H9 (cell line): ENCODE results near the gene SYNE2. TPM values are rescaled to one million over a fixed set of nuclear protein-coding genes. Genes with fewer than 3 reads are reported as not detected.

Source experiments
- DNase-seq: peaks from one replicate; pipeline ENCODE4 v3.0.0-alpha.2; 2017
- H2AFZ ChIP-seq: one replicate; pipeline ENCODE4 v1.6.1; 2013; ENCODE audit warnings: mild to moderate bottlenecking, low read length, control low read depth, moderate library complexity
- H2AK5ac ChIP-seq: 2 replicates; pipeline ENCODE4 v1.6.1; 2013; ENCODE audit warnings: low read length, control low read depth, mixed read lengths; ENCODE audit not compliant: insufficient read length
- H2BK120ac ChIP-seq: one replicate; pipeline ENCODE4 v1.6.1; 2013; ENCODE audit warnings: low read depth, mild to moderate bottlenecking, low read length, control low read depth, inconsistent platforms; ENCODE audit not compliant: poor library complexity, severe bottlenecking
- H2BK12ac ChIP-seq: 2 replicates; pipeline ENCODE4 v1.6.1; 2013; ENCODE audit warnings: low read length, control low read depth, mixed read lengths, low read depth; ENCODE audit not compliant: insufficient read length
- H2BK15ac ChIP-seq: 2 replicates; pipeline ENCODE4 v1.6.1; 2013; ENCODE audit warnings: low read depth, low read length, control low read depth
- H2BK20ac ChIP-seq: one replicate; pipeline ENCODE4 v1.6.1; 2013; ENCODE audit warnings: low read depth, mild to moderate bottlenecking, low read length, control low read depth, inconsistent platforms; ENCODE audit not compliant: poor library complexity, severe bottlenecking
- H2BK5ac ChIP-seq: 2 replicates; pipeline ENCODE4 v1.6.1; 2013; ENCODE audit warnings: low read length, control low read depth, mixed read lengths; ENCODE audit not compliant: insufficient read length
- H3K14ac ChIP-seq: 2 replicates; pipeline ENCODE4 v1.6.1; 2013; ENCODE audit warnings: low read length, control low read depth; ENCODE audit not compliant: insufficient read depth
- H3K18ac ChIP-seq: 2 replicates; pipeline ENCODE4 v1.6.1; 2013; ENCODE audit warnings: low read depth, mild to moderate bottlenecking, mixed read lengths, low read length, control low read depth; ENCODE audit not compliant: insufficient read length
- H3K23ac ChIP-seq: 2 replicates; pipeline ENCODE4 v1.6.1; 2013; ENCODE audit warnings: low read length, control low read depth, mixed read lengths, low read depth; ENCODE audit not compliant: insufficient read length
- H3K23me2 ChIP-seq: 2 replicates; pipeline ENCODE4 v1.6.1; 2013; ENCODE audit warnings: low read depth, mild to moderate bottlenecking, mixed read lengths, low read length, control low read depth; ENCODE audit not compliant: insufficient read length, poor library complexity, severe bottlenecking
- H3K27ac ChIP-seq: 2 replicates; pipeline ENCODE4 v1.5.1; 2013; ENCODE audit warnings: low read length, control low read depth, mixed read lengths, low read depth; ENCODE audit not compliant: insufficient read length
- H3K27me3 ChIP-seq: 2 replicates; pipeline ENCODE4 v1.6.1; 2013; ENCODE audit warnings: low read length, control low read depth, inconsistent platforms; ENCODE audit not compliant: insufficient read depth
- H3K4ac ChIP-seq: 2 replicates; pipeline ENCODE4 v1.6.1; 2013; ENCODE audit warnings: low read depth, mild to moderate bottlenecking, control low read depth, inconsistent platforms, low read length, moderate library complexity
- H3K4me1 ChIP-seq: 2 replicates; pipeline ENCODE4 v1.6.1; 2013; ENCODE audit warnings: low read length, control low read depth, inconsistent platforms; ENCODE audit not compliant: insufficient read depth
- H3K4me2 ChIP-seq: 2 replicates; pipeline ENCODE4 v1.6.1; 2013; ENCODE audit warnings: low read length, control low read depth, mixed read lengths; ENCODE audit not compliant: insufficient read length, insufficient read depth
- H3K56ac ChIP-seq: 2 replicates; pipeline ENCODE4 v1.6.1; 2013; ENCODE audit warnings: low read depth, mild to moderate bottlenecking, mixed read lengths, low read length, control low read depth; ENCODE audit not compliant: insufficient read length
- H3K79me1 ChIP-seq: 2 replicates; pipeline ENCODE4 v1.6.1; 2013; ENCODE audit warnings: low read depth, mild to moderate bottlenecking, moderate library complexity, low read length, control low read depth, inconsistent platforms; ENCODE audit not compliant: insufficient read depth, poor library complexity, severe bottlenecking
- H3K79me2 ChIP-seq: 2 replicates; pipeline ENCODE4 v1.6.1; 2013; ENCODE audit warnings: low read length, control low read depth, inconsistent platforms; ENCODE audit not compliant: insufficient read depth
- H3K9ac ChIP-seq: 2 replicates; pipeline ENCODE4 v1.6.1; 2013; ENCODE audit warnings: low read length, control low read depth, mixed read lengths; ENCODE audit not compliant: insufficient read length; ENCODE audit errors: extremely low read depth
- H3K9me3 ChIP-seq: one replicate; pipeline ENCODE4 v1.6.1; 2013; ENCODE audit warnings: low read depth, low read length, inconsistent platforms; ENCODE audit not compliant: control insufficient read depth
- H3T11ph ChIP-seq: one replicate; pipeline ENCODE4 v1.6.1; 2013; ENCODE audit warnings: mild to moderate bottlenecking, low read length, control low read depth, inconsistent platforms
- H4K20me1 ChIP-seq: one replicate; pipeline ENCODE4 v1.6.1; 2013; ENCODE audit not compliant: control insufficient read depth, insufficient read length, insufficient read depth
- H4K5ac ChIP-seq: 2 replicates; pipeline ENCODE4 v1.6.1; 2013; ENCODE audit warnings: low read depth, mild to moderate bottlenecking, mixed read lengths, low read length, control low read depth; ENCODE audit not compliant: insufficient read length
- H4K8ac ChIP-seq: replicated peaks from 2 replicates; pipeline ENCODE4 v1.6.1; 2013; ENCODE audit warnings: low read length, control low read depth, mixed read lengths, low read depth; ENCODE audit not compliant: insufficient read length
- H4K91ac ChIP-seq: 2 replicates; pipeline ENCODE4 v1.6.1; 2013; ENCODE audit warnings: low read depth, mild to moderate bottlenecking, moderate library complexity, mixed read lengths, low read length, control low read depth; ENCODE audit not compliant: insufficient read length
- H3K27ac Mint-ChIP-seq, 3 experiments: 2 replicates in 2 of 3; 3 replicates in 1 of 3; pipeline ENCODE4 v1.8.0; 2020 to 2021; ENCODE audit warnings: mixed read lengths in 3 of 3, mild to moderate bottlenecking in 1 of 3, moderate library complexity in 1 of 3
- H3K27me3 Mint-ChIP-seq: 2 replicates; pipeline ENCODE4 v1.8.0; 2021; ENCODE audit warnings: low read depth, mild to moderate bottlenecking, moderate library complexity, mixed read lengths
- H3K36me3 Mint-ChIP-seq, 3 experiments: 2 replicates in 2 of 3; 3 replicates in 1 of 3; pipeline ENCODE4 v1.8.0; 2020 to 2021; ENCODE audit warnings: low read depth in 3 of 3, mixed read lengths in 3 of 3; ENCODE audit not compliant: insufficient read depth in 1 of 3
- H3K4me1 Mint-ChIP-seq, 2 experiments: 2 replicates each; pipeline ENCODE4 v1.8.0; 2020; ENCODE audit warnings: mixed read lengths in 2 of 2
- H3K4me3 Mint-ChIP-seq, 2 experiments: 2 replicates in 1 of 2; 3 replicates in 1 of 2; pipeline ENCODE4 v1.8.0; 2020 to 2021; ENCODE audit warnings: mild to moderate bottlenecking in 2 of 2, mixed read lengths in 2 of 2, moderate library complexity in 1 of 2
- H3K9me3 Mint-ChIP-seq, 2 experiments: 2 replicates in 1 of 2; 3 replicates in 1 of 2; pipeline ENCODE4 v1.8.0; 2020; ENCODE audit warnings: mild to moderate bottlenecking in 2 of 2, mixed read lengths in 2 of 2, moderate library complexity in 1 of 2
- WGBS: extraction: QIAGEN DNeasy Blood & Tissue Kit; methylation state at CpG from one replicate; pipeline ENCODE4 v1.1.7; 2013; ENCODE audit warnings: missing lambda C conversion rate, low lambda C conversion rate, mixed read lengths; ENCODE audit not compliant: insufficient read length; ENCODE audit errors: extremely low coverage; 5-methylcytosine and 5-hydroxymethylcytosine counted together
- total RNA-seq: library from RNA; stranded (reverse); gene quantifications from 2 replicates; pipeline ENCODE4 v1.2.1, GENCODE V29; 2021
- TF ChIP-seq, protein P1 (sequence below): fragments of 200-600 bp; sonication (generic); conservative IDR thresholded peaks from 3 replicates; pipeline ENCODE4 v1.8.0; 2021; ENCODE audit warnings: antibody characterized with exemption, mild to moderate bottlenecking

The SYNE2 gene
- total RNA-seq, 1 experiment from 2014 or later = 43.3 TPM

DNA sequence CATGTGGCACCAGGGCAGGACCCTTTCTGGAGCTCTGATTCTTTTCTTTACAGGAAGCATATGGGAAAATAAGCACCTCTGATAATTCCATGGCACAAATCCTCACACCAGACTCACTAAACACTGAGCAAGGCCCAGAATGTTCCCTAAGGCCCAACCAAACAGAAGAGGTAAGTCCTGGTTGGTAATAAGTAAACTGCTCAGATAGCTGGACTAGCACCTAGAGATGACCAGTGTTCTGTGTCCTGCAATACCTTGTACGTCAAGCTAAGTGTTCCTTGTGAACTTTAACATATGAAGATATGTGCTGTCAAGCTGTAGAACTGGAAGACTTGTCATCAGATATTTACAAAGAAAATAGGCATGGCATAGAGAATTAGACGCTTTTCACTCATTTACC lies 254.6 kb downstream of the SYNE2 start:
- H3K27ac Mint-ChIP-seq = no peak overlapping the region
- no peaks in the 10 kb centered on the region for H3K27me3 Mint-ChIP-seq
- no peaks in the 10 kb centered on the region for H3K27me3 ChIP-seq
- H3K18ac ChIP-seq = no peak overlapping the region
- WGBS = no CpG with 5 or more reads among the region's 2 CpGs
- no peak overlapping the region for H2BK12ac ChIP-seq
- no peaks in the 10 kb centered on the region for H3K9me3 ChIP-seq
- H3K9ac ChIP-seq = no peak overlapping the region
- no peak overlapping the region for H2BK5ac ChIP-seq
- no peak for DNase-seq
- no peak overlapping the region for H4K5ac ChIP-seq
- H3K4me1 Mint-ChIP-seq = no peaks in the 10 kb centered on the region; a peak in 1 of 4 replicates
- H3K36me3 Mint-ChIP-seq = peaks cover 3 to 16% (median 15%) of the 10 kb centered on the region in 3 experiments; a peak in 5 of 7 replicates
- H2AFZ ChIP-seq = no peak overlapping the region
- H3K9me3 Mint-ChIP-seq = no peaks in the 10 kb centered on the region
- H2AK5ac ChIP-seq = no peak overlapping the region
- H2BK20ac ChIP-seq = no peak overlapping the region
- H2BK15ac ChIP-seq = no peak overlapping the region
- no peak overlapping the region for H3K27ac ChIP-seq
- TF ChIP-seq, protein P1, sequence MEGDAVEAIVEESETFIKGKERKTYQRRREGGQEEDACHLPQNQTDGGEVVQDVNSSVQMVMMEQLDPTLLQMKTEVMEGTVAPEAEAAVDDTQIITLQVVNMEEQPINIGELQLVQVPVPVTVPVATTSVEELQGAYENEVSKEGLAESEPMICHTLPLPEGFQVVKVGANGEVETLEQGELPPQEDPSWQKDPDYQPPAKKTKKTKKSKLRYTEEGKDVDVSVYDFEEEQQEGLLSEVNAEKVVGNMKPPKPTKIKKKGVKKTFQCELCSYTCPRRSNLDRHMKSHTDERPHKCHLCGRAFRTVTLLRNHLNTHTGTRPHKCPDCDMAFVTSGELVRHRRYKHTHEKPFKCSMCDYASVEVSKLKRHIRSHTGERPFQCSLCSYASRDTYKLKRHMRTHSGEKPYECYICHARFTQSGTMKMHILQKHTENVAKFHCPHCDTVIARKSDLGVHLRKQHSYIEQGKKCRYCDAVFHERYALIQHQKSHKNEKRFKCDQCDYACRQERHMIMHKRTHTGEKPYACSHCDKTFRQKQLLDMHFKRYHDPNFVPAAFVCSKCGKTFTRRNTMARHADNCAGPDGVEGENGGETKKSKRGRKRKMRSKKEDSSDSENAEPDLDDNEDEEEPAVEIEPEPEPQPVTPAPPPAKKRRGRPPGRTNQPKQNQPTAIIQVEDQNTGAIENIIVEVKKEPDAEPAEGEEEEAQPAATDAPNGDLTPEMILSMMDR = no peak
- no peak overlapping the region for H3K4me2 ChIP-seq
- no peak overlapping the region for H3K23ac ChIP-seq
- no peaks in the 10 kb centered on the region for H3K23me2 ChIP-seq
- H2BK120ac ChIP-seq = no peak overlapping the region
- no peaks in the 10 kb centered on the region for H4K20me1 ChIP-seq
- H3K4me3 Mint-ChIP-seq = no peak overlapping the region
- H3K56ac ChIP-seq = no peak overlapping the region
- no peak overlapping the region for H3K14ac ChIP-seq
- H4K91ac ChIP-seq = no peak overlapping the region
- H3K79me1 ChIP-seq = no peaks in the 10 kb centered on the region
- no peak overlapping the region for H3K4ac ChIP-seq
- no peak overlapping the region for H3T11ph ChIP-seq
- H3K79me2 ChIP-seq = no peaks in the 10 kb centered on the region
- H3K4me1 ChIP-seq = no peaks in the 10 kb centered on the region
- H4K8ac ChIP-seq = no peak overlapping the region
